ENCODE results near the gene KCNK2.

The KCNK2 gene

GRCh38 chr1:215082532-215083382 lies at the start of gene KCNK2:
TSS of gene KCNK2 (plus strand) at chr1:215082737. CDS start at chr1:215083386, 649 bp downstream.
- no peak for DNase-seq (ENCODE audit: low read depth in 2 of 3, low spot score in 1 of 3)

GRCh38 chr1:215032911-215033526 lies 49.5 kb upstream of the KCNK2 start:
- no peak for DNase-seq (ENCODE audit: low read depth in 2 of 3, low spot score in 1 of 3)

- DNase-seq (ENCODE audit: low read depth in 2 of 3, low spot score in 1 of 3), result no peak
Measured at GRCh38 chr1:215040190-215040589, 42.3 kb upstream of the KCNK2 start.

GRCh38 chr1:215043401-215043800 lies 39.1 kb upstream of the KCNK2 start:
- no peak for DNase-seq (ENCODE audit: low read depth in 2 of 3, low spot score in 1 of 3)

GRCh38 chr1:215044151-215044550 lies 38.4 kb upstream of the KCNK2 start:
- DNase-seq (ENCODE audit: low read depth in 2 of 3, low spot score in 1 of 3), result no peak

- DNase-seq (ENCODE audit: low read depth in 2 of 3, low spot score in 1 of 3), result no peak
Measured at GRCh38 chr1:215045698-215046308, 36.7 kb upstream of the KCNK2 start.

GRCh38 chr1:215052256-215053015 lies 30.1 kb upstream of the KCNK2 start:
- DNase-seq (ENCODE audit: low read depth in 2 of 3, low spot score in 1 of 3), result no peak

- no peak for DNase-seq (ENCODE audit: low read depth in 2 of 3, low spot score in 1 of 3)
Measured at GRCh38 chr1:215054266-215054665, 28.3 kb upstream of the KCNK2 start.

- DNase-seq (ENCODE audit: low read depth in 2 of 3, low spot score in 1 of 3), result no peak
Measured at GRCh38 chr1:215055281-215055935, 27.1 kb upstream of the KCNK2 start.

- DNase-seq (ENCODE audit: low read depth in 2 of 3, low spot score in 1 of 3), result no peak
Measured at GRCh38 chr1:215056584-215056983, 26.0 kb upstream of the KCNK2 start.

- DNase-seq (ENCODE audit: low read depth in 2 of 3, low spot score in 1 of 3), result no peak
Measured at GRCh38 chr1:215059947-215060346, 22.6 kb upstream of the KCNK2 start.

- no peak for DNase-seq (ENCODE audit: low read depth in 2 of 3, low spot score in 1 of 3)
Measured at GRCh38 chr1:215064327-215064726, 18.2 kb upstream of the KCNK2 start.

- no peak for DNase-seq (ENCODE audit: low read depth in 2 of 3, low spot score in 1 of 3)
Measured at GRCh38 chr1:215071078-215071477, 11.5 kb upstream of the KCNK2 start.

- DNase-seq (ENCODE audit: low read depth in 2 of 3, low spot score in 1 of 3), result no peak
Measured at GRCh38 chr1:215076322-215076721, 6.2 kb upstream of the KCNK2 start.

GRCh38 chr1:215079456-215079855 lies 3.1 kb upstream of the KCNK2 start:
- no peak for DNase-seq (ENCODE audit: low read depth in 2 of 3, low spot score in 1 of 3)

- no peak for DNase-seq (ENCODE audit: low read depth in 2 of 3, low spot score in 1 of 3)
Measured at GRCh38 chr1:215081661-215082531, 641 bp upstream of the KCNK2 start.

GRCh38 chr1:215083383-215083961 lies 935 bp downstream of the KCNK2 start:
- DNase-seq (ENCODE audit: low read depth in 2 of 3, low spot score in 1 of 3), result no peak

- no peak for DNase-seq (ENCODE audit: low read depth in 2 of 3, low spot score in 1 of 3)
Measured at GRCh38 chr1:215084621-215085020, 2.1 kb downstream of the KCNK2 start.

- DNase-seq (ENCODE audit: low read depth in 2 of 3, low spot score in 1 of 3), result no peak
Measured at GRCh38 chr1:215087603-215088002, 5.1 kb downstream of the KCNK2 start.

GRCh38 chr1:215094381-215094780 lies 11.8 kb downstream of the KCNK2 start:
- no peak for DNase-seq (ENCODE audit: low read depth in 2 of 3, low spot score in 1 of 3)
